ENCODE data around the gene PRKAR1B. TPM values are rescaled to one million over a fixed set of nuclear protein-coding genes. Genes with fewer than 3 reads are reported as not detected.

Gene PRKAR1B
- total RNA-seq, 1 experiment from 2014 or later: 43.3 TPM

DNA sequence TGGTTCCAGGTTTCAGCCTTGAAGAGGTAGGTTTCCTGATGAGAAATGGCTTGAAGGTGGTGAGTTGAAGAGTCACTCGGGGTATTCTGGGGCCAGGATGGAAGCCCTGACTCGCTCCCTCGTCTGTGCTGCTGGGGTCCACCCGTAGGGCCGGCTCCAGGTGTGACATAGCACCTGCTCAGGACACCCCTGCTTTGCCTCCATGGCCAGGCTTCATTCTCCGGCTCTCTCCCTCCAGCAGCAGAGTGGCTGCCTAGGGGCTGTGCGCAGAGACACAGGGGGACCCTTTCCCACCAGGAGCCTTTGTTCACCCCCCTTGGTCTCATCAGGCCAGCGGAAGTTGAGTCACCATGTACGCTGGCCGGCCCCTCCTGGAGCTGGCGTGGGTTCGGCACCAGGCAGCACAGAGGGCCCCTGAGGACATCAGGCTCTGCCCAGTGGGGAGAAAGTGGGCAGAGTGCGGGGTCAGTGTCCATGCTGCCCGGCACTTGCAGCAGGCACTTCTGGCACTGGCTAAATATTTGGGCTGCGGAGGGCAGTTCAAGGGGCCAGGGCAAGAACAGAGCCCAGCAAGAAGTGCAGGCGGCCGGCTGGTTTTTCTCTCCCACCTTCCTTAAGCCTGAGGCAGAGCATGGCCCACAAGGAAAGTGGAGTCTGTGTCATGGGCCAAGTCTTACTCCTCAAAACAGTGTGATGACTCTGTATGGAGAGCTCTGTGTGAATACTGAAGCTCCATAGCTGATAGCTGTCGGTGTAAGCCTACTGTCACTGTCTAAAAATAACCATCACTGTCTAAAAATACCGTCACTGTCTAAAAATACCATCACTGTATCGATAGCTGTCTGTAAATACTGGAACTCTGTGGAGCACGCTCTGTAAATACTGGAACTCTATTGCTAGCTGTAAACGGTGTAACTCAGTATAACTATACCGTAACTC is 3.7 kb upstream of the PRKAR1B start:
- H3K79me2 ChIP-seq (ENCODE audit: insufficient read depth, low read length): peaks cover 19% of the 10 kb centered on the region; the same call in 1 of the 2 replicates
- no peak overlapping the region for H2BK5ac ChIP-seq (ENCODE audit: insufficient read length, low read length)
- H3K14ac ChIP-seq (ENCODE audit: insufficient read depth, low read length): no peak overlapping the region
- no peak overlapping the region for H2BK12ac ChIP-seq (ENCODE audit: insufficient read length, low read depth, low read length)
- H3K9me3 ChIP-seq (ENCODE audit: control insufficient read depth, low read depth, low read length): peaks cover 15% of the 10 kb centered on the region
- H3T11ph ChIP-seq (ENCODE audit: low read length): no peak overlapping the region
- Mint-ChIP-seq H3K27me3 (ENCODE audit: low read depth) (no peaks in the 10 kb centered on the region), H3K9me3 (peaks cover 3% of the 10 kb centered on the region in 2 experiments), H3K4me1 (peaks cover 12 to 15% of the 10 kb centered on the region in 2 experiments), H3K27ac (no peak overlapping the region; a peak in 1 of 7 replicates), H3K4me3 (no peak overlapping the region), H3K36me3 (ENCODE audit: insufficient read depth in 1 of 3, low read depth in 3 of 3) (peaks cover 16 to 42% (median 19%) of the 10 kb centered on the region in 3 experiments)
- no peak overlapping the region for H4K8ac ChIP-seq (replicated peaks; ENCODE audit: insufficient read length, low read depth, low read length)
- H2AFZ ChIP-seq (ENCODE audit: low read length): no peak overlapping the region
- no peak overlapping the region for H3K9ac ChIP-seq (ENCODE audit: extremely low read depth, insufficient read length, low read length)
- no peaks in the 10 kb centered on the region for H3K79me1 ChIP-seq (ENCODE audit: insufficient read depth, low read depth, low read length, poor library complexity, severe bottlenecking)
- H2BK120ac ChIP-seq (ENCODE audit: low read depth, low read length, poor library complexity, severe bottlenecking): no peak overlapping the region
- no peak overlapping the region for H2BK20ac ChIP-seq (ENCODE audit: low read depth, low read length, poor library complexity, severe bottlenecking)
- H2BK15ac ChIP-seq (ENCODE audit: low read depth, low read length): no peak overlapping the region
- DNase-seq: no peak
- no peak overlapping the region for H4K91ac ChIP-seq (ENCODE audit: insufficient read length, low read depth, low read length)
- H2AK5ac ChIP-seq (ENCODE audit: insufficient read length, low read length): no peak overlapping the region
- H3K27me3 ChIP-seq (ENCODE audit: insufficient read depth, low read length): no peaks in the 10 kb centered on the region
- no peak overlapping the region for H3K56ac ChIP-seq (ENCODE audit: insufficient read length, low read depth, low read length)
- no peak overlapping the region for H4K5ac ChIP-seq (ENCODE audit: insufficient read length, low read depth, low read length)
- H3K23me2 ChIP-seq (ENCODE audit: insufficient read length, low read depth, low read length, poor library complexity, severe bottlenecking): peaks cover 9% of the 10 kb centered on the region
- H3K4me1 ChIP-seq (ENCODE audit: insufficient read depth, low read length): no peaks in the 10 kb centered on the region; the same call in 1 of the 2 replicates
- H3K4me2 ChIP-seq (ENCODE audit: insufficient read depth, insufficient read length, low read length): no peak overlapping the region
- WGBS (ENCODE audit: extremely low coverage, insufficient read length, low lambda C conversion rate): no CpG with 5 or more reads among the region's 23 CpGs
- H3K27ac ChIP-seq (ENCODE audit: insufficient read length, low read depth, low read length): no peak overlapping the region
- no peak overlapping the region for H3K4ac ChIP-seq (ENCODE audit: low read depth, low read length)
- H3K18ac ChIP-seq (ENCODE audit: insufficient read length, low read depth, low read length): no peak overlapping the region
- no peak overlapping the region for H3K23ac ChIP-seq (ENCODE audit: insufficient read length, low read depth, low read length)
- no peaks in the 10 kb centered on the region for H4K20me1 ChIP-seq (ENCODE audit: control insufficient read depth, insufficient read depth, insufficient read length)
- TF ChIP-seq, protein P1, sequence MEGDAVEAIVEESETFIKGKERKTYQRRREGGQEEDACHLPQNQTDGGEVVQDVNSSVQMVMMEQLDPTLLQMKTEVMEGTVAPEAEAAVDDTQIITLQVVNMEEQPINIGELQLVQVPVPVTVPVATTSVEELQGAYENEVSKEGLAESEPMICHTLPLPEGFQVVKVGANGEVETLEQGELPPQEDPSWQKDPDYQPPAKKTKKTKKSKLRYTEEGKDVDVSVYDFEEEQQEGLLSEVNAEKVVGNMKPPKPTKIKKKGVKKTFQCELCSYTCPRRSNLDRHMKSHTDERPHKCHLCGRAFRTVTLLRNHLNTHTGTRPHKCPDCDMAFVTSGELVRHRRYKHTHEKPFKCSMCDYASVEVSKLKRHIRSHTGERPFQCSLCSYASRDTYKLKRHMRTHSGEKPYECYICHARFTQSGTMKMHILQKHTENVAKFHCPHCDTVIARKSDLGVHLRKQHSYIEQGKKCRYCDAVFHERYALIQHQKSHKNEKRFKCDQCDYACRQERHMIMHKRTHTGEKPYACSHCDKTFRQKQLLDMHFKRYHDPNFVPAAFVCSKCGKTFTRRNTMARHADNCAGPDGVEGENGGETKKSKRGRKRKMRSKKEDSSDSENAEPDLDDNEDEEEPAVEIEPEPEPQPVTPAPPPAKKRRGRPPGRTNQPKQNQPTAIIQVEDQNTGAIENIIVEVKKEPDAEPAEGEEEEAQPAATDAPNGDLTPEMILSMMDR (conservative IDR thresholded peaks at IDR 0.05): no peak
